Thoracic aorta (tissue), 2 donors: ENCODE data around the gene SLC43A3. TPM values are rescaled to one million over a fixed set of nuclear protein-coding genes. Genes with fewer than 3 reads are reported as not detected.

Experiments used
- ATAC-seq: fragments of 150-250 bp; one replicate; pipeline ENCODE4 v1.8.0; 2017; ENCODE audit warnings: low read depth; ENCODE audit not compliant: insufficient number of reproducible peaks, low FRiP score
- DNase-seq: peaks from one replicate; pipeline ENCODE4 v3.0.0-alpha.2; 2020; ENCODE audit warnings: low spot score
- H3K27ac ChIP-seq, 2 donors: fragments of 200-600 bp; sonication (generic); 1 replicate in 1 of 2; 2 replicates in 1 of 2; pipeline ENCODE4 v1.5.1; 2016; ENCODE audit warnings: mild to moderate bottlenecking in 2 of 2, moderate library complexity in 2 of 2
- H3K27me3 ChIP-seq: fragments of 200-600 bp; sonication (generic); replicated peaks from 2 replicates; pipeline ENCODE4 v1.6.0; 2016; ENCODE audit warnings: mild to moderate bottlenecking; ENCODE audit not compliant: insufficient read depth
- H3K36me3 ChIP-seq: fragments of 200-600 bp; sonication (generic); one replicate; pipeline ENCODE4 v1.5.1; 2016
- H3K4me1 ChIP-seq, 2 donors: fragments of 200-600 bp; sonication (generic); 1 replicate in 1 of 2; 2 replicates in 1 of 2; pipeline versions ENCODE4 v1.5.1 to v1.6.0; 2016; ENCODE audit warnings: low read depth in 2 of 2, mild to moderate bottlenecking in 1 of 2; ENCODE audit not compliant: control insufficient read depth in 1 of 2
- H3K4me3 ChIP-seq: fragments of 200-600 bp; sonication (generic); 2 replicates; pipeline ENCODE4 v1.5.1; 2016; ENCODE audit warnings: mild to moderate bottlenecking
- H3K9me3 ChIP-seq: fragments of 200-600 bp; sonication (generic); 2 replicates; pipeline ENCODE4 v1.5.1; 2016
- total RNA-seq, 2 donors: library from RNA; depleted of rRNA; stranded (reverse); fragments of >200 nt; gene quantifications; one replicate each; pipeline versions ENCODE4 v1.1.0 to v1.2.3, GENCODE V29; 2016
- TF ChIP-seq, protein P1 (sequence below): fragments of 200-600 bp; sonication (generic); IDR thresholded peaks from one replicate; pipeline ENCODE4 v1.5.1; 2019; ENCODE audit warnings: antibody characterized with exemption

SLC43A3 gene
- total RNA-seq, 2 donors from 2014 or later, result 76.0 to 92.3 TPM

GRCh38 chr11:57459164-57460021 is 32.5 kb upstream of the SLC43A3 start:
- TF ChIP-seq, protein P1, sequence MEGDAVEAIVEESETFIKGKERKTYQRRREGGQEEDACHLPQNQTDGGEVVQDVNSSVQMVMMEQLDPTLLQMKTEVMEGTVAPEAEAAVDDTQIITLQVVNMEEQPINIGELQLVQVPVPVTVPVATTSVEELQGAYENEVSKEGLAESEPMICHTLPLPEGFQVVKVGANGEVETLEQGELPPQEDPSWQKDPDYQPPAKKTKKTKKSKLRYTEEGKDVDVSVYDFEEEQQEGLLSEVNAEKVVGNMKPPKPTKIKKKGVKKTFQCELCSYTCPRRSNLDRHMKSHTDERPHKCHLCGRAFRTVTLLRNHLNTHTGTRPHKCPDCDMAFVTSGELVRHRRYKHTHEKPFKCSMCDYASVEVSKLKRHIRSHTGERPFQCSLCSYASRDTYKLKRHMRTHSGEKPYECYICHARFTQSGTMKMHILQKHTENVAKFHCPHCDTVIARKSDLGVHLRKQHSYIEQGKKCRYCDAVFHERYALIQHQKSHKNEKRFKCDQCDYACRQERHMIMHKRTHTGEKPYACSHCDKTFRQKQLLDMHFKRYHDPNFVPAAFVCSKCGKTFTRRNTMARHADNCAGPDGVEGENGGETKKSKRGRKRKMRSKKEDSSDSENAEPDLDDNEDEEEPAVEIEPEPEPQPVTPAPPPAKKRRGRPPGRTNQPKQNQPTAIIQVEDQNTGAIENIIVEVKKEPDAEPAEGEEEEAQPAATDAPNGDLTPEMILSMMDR, result no peak
- DNase-seq, result no peak
- H3K27me3 ChIP-seq, result peaks cover 16% of the 10 kb centered on the region
- H3K36me3 ChIP-seq, result no peaks in the 10 kb centered on the region
- peak overlapping the region; percentile 73 for H3K4me3 ChIP-seq
- peak overlapping the region in 1 of 2 donors; percentile 37 for H3K27ac ChIP-seq
- ATAC-seq, result no peak
- no peaks in the 10 kb centered on the region for H3K9me3 ChIP-seq
- peaks cover 26 to 33% of the 10 kb centered on the region in 2 donors for H3K4me1 ChIP-seq

- Histone ChIP-seq H3K9me3 (no peaks in the 10 kb centered on the region), H3K27ac (peak overlapping the region in 1 of 2 donors; percentile 45), H3K36me3 (no peaks in the 10 kb centered on the region)
These were observed 31.7 kb upstream of the SLC43A3 start for GRCh38 chr11:57458410-57459163.

DNA sequence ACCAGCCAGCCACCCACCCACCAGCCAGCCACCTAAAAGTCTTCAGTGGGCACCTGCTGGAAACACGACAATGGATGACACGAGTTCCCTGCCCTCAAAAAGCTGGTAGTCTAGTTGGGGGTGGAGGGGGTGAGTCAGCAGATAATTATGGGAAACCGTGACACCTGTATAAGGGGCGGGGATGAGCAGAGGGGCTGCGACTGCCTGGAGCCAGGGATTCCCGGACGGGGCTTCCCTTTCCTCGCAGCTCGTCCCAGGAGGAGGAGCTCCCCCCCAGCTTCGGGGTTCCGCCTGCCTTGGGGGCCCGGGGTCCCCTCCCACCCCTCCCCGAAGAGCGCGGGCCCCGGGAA is 31.1 kb upstream of the SLC43A3 start:
- H3K4me1 ChIP-seq, result peaks cover 26 to 33% of the 10 kb centered on the region in 2 donors
- no peak for ATAC-seq

More at GRCh38 chr11:57458410-57459163, 31.7 kb upstream of the SLC43A3 start:
- DNase-seq (no peak), ATAC-seq (no peak)
- Histone ChIP-seq H3K4me3 (peak overlapping the region; percentile 73), H3K27me3 (peaks cover 16% of the 10 kb centered on the region), H3K4me1 (peaks cover 26 to 33% of the 10 kb centered on the region in 2 donors)
- TF ChIP-seq, protein P1, result peak; percentile 75

GRCh38 chr11:57457643-57458023 is 30.7 kb upstream of the SLC43A3 start:
- H3K27me3 ChIP-seq, result peaks cover 16% of the 10 kb centered on the region
- TF ChIP-seq, protein P1, result no peak
- DNase-seq (no peak), ATAC-seq (no peak)
- no peaks in the 10 kb centered on the region for H3K9me3 ChIP-seq
- no peaks in the 10 kb centered on the region for H3K36me3 ChIP-seq
- H3K4me1 ChIP-seq, result peaks cover 26 to 33% of the 10 kb centered on the region in 2 donors
- H3K27ac ChIP-seq, result no peak overlapping the region
- peak overlapping the region; percentile 73 for H3K4me3 ChIP-seq

More for the DNA sequence above, 31.1 kb upstream of the SLC43A3 start:
- Histone ChIP-seq H3K27ac (no peak overlapping the region), H3K27me3 (peaks cover 16% of the 10 kb centered on the region), H3K4me3 (peak overlapping the region; percentile 73), H3K9me3 (no peaks in the 10 kb centered on the region), H3K36me3 (no peaks in the 10 kb centered on the region)
- DNase-seq, result no peak
- TF ChIP-seq, protein P1, result no peak
